WTC11 (cell line): ENCODE measurements around the gene LGALS4.

Source experiments
- CREB1 ChIP-seq: sonication (generic); formaldehyde crosslinking; IDR thresholded peaks from 2 replicates; pipeline ENCODE4 v1.8.0; 2023; ENCODE audit warnings: mild to moderate bottlenecking, missing genetic modification reagents
- ELF4 ChIP-seq: sonication (generic); formaldehyde crosslinking; IDR thresholded peaks from 2 replicates; pipeline ENCODE4 v1.8.1; 2022; ENCODE audit warnings: low read depth, mild to moderate bottlenecking, moderate library complexity, missing genetic modification reagents
- FOXJ3 ChIP-seq: sonication (generic); formaldehyde crosslinking; IDR thresholded peaks from 2 replicates; pipeline ENCODE4 v1.9.0; 2021; ENCODE audit warnings: missing genetic modification reagents, mild to moderate bottlenecking, borderline replicate concordance
- KAT7 ChIP-seq: sonication (generic); formaldehyde crosslinking; IDR thresholded peaks from 2 replicates; pipeline ENCODE4 v1.8.1; 2023; ENCODE audit warnings: missing genetic modification reagents, mild to moderate bottlenecking, borderline replicate concordance
- SMAD3 ChIP-seq: sonication (generic); formaldehyde crosslinking; IDR thresholded peaks from 2 replicates; pipeline ENCODE4 v1.8.0; 2022; ENCODE audit warnings: missing genetic modification reagents, mild to moderate bottlenecking, borderline replicate concordance
- SP1 ChIP-seq: sonication (generic); formaldehyde crosslinking; conservative IDR thresholded peaks from 2 replicates; pipeline ENCODE4 v1.8.1; 2022; ENCODE audit warnings: missing genetic modification reagents
- USF2 ChIP-seq: sonication (generic); formaldehyde crosslinking; IDR thresholded peaks from 2 replicates; pipeline ENCODE4 v1.8.1; 2023; ENCODE audit warnings: mild to moderate bottlenecking, missing genetic modification reagents, moderate library complexity
- ZNF317 ChIP-seq: sonication (generic); formaldehyde crosslinking; IDR thresholded peaks from 2 replicates; pipeline ENCODE4 v1.8.1; 2023; ENCODE audit warnings: low read depth, mild to moderate bottlenecking, moderate library complexity, missing genetic modification reagents, borderline replicate concordance
- TF ChIP-seq, protein P1 (sequence below): fragments of 200-600 bp; IDR thresholded peaks from 2 replicates; pipeline ENCODE4 v1.8.0; 2022; ENCODE audit warnings: antibody characterized with exemption
- TF ChIP-seq, protein P2 (sequence below): sonication (generic); formaldehyde crosslinking; IDR thresholded peaks from 2 replicates; pipeline ENCODE4 v1.8.0; 2022; ENCODE audit warnings: missing genetic modification reagents
- TF ChIP-seq, protein P3 (sequence below): fragments of 250-450 bp; sonication (Bioruptor Pico); IDR thresholded peaks from 2 replicates; pipeline ENCODE4 v1.8.0; 2021; ENCODE audit warnings: mild to moderate bottlenecking
- TF ChIP-seq, protein P4 (sequence below): sonication (generic); formaldehyde crosslinking; conservative IDR thresholded peaks from 2 replicates; pipeline ENCODE4 v1.8.1; 2022; ENCODE audit warnings: mild to moderate bottlenecking, missing genetic modification reagents

DNA sequence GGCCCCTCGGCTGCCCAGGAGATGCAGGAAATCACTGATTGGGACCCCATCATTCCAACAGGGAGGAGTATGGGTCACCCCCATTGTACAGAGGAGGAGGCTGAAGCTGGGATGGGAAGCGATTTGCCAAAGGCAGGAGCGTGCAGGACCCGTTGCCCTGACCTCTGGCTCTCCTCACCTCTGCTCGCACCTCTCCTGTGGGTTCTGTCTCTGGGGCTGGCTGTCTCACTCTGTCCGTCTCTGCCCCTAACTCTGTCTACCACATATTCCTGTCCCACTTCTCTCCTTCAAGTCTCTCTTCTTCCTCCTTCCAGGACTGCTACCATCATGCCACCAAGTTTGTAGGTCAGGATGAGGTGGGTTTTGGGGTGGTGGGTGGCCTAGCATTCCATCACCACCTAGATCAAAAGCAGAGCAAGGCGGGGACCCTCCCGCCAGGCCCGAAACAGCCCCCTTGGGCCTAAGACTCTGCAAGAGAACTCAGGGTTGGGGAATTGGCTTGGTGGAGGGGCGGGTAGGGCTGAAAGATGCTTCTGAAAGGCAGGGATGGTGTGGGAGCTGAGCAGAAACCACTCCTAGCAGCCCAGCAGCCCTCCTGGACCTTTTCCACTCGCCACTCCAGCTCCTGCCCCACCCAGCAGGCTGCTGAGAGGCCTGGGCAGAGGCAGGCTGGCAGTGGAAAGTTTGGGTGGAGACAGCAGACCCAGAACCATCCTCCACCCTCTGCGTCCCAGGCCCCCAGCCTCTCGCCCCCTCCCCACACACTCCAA, 38.4 kb downstream of the LGALS4 start:
- TF ChIP-seq, protein P1, sequence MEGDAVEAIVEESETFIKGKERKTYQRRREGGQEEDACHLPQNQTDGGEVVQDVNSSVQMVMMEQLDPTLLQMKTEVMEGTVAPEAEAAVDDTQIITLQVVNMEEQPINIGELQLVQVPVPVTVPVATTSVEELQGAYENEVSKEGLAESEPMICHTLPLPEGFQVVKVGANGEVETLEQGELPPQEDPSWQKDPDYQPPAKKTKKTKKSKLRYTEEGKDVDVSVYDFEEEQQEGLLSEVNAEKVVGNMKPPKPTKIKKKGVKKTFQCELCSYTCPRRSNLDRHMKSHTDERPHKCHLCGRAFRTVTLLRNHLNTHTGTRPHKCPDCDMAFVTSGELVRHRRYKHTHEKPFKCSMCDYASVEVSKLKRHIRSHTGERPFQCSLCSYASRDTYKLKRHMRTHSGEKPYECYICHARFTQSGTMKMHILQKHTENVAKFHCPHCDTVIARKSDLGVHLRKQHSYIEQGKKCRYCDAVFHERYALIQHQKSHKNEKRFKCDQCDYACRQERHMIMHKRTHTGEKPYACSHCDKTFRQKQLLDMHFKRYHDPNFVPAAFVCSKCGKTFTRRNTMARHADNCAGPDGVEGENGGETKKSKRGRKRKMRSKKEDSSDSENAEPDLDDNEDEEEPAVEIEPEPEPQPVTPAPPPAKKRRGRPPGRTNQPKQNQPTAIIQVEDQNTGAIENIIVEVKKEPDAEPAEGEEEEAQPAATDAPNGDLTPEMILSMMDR: no peak
- TF ChIP-seq, protein P2, sequence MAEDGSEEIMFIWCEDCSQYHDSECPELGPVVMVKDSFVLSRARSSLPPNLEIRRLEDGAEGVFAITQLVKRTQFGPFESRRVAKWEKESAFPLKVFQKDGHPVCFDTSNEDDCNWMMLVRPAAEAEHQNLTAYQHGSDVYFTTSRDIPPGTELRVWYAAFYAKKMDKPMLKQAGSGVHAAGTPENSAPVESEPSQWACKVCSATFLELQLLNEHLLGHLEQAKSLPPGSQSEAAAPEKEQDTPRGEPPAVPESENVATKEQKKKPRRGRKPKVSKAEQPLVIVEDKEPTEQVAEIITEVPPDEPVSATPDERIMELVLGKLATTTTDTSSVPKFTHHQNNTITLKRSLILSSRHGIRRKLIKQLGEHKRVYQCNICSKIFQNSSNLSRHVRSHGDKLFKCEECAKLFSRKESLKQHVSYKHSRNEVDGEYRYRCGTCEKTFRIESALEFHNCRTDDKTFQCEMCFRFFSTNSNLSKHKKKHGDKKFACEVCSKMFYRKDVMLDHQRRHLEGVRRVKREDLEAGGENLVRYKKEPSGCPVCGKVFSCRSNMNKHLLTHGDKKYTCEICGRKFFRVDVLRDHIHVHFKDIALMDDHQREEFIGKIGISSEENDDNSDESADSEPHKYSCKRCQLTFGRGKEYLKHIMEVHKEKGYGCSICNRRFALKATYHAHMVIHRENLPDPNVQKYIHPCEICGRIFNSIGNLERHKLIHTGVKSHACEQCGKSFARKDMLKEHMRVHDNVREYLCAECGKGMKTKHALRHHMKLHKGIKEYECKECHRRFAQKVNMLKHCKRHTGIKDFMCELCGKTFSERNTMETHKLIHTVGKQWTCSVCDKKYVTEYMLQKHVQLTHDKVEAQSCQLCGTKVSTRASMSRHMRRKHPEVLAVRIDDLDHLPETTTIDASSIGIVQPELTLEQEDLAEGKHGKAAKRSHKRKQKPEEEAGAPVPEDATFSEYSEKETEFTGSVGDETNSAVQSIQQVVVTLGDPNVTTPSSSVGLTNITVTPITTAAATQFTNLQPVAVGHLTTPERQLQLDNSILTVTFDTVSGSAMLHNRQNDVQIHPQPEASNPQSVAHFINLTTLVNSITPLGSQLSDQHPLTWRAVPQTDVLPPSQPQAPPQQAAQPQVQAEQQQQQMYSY (CRISPR knock-in tag): no peak
- TF ChIP-seq SMAD3 (CRISPR knock-in tag) (no peak), USF2 (no peak), FOXJ3 (no peak), ZNF317 (CRISPR knock-in tag) (no peak), ELF4 (no peak), SP1 (CRISPR knock-in tag) (no peak), CREB1 (no peak), KAT7 (CRISPR knock-in tag) (no peak)
- TF ChIP-seq, protein P3, sequence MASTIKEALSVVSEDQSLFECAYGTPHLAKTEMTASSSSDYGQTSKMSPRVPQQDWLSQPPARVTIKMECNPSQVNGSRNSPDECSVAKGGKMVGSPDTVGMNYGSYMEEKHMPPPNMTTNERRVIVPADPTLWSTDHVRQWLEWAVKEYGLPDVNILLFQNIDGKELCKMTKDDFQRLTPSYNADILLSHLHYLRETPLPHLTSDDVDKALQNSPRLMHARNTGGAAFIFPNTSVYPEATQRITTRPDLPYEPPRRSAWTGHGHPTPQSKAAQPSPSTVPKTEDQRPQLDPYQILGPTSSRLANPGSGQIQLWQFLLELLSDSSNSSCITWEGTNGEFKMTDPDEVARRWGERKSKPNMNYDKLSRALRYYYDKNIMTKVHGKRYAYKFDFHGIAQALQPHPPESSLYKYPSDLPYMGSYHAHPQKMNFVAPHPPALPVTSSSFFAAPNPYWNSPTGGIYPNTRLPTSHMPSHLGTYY (CRISPR knock-in tag): no peak
- TF ChIP-seq, protein P4, sequence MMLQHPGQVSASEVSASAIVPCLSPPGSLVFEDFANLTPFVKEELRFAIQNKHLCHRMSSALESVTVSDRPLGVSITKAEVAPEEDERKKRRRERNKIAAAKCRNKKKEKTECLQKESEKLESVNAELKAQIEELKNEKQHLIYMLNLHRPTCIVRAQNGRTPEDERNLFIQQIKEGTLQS: no peak
